Measurements from ENCODE around the gene AGBL3. TPM values are rescaled to one million over a fixed set of nuclear protein-coding genes. Genes with fewer than 3 reads are reported as not detected.
A peak's percentile ranks its signal among the peaks of the same experiment; 100 is the strongest.

Gene AGBL3
- total and polyA plus RNA-seq, 2 of the 8 experiments (the other 6 are each of a cell fraction or from before 2014, with no cell fraction given): 1.1 to 1.9 TPM

DNA sequence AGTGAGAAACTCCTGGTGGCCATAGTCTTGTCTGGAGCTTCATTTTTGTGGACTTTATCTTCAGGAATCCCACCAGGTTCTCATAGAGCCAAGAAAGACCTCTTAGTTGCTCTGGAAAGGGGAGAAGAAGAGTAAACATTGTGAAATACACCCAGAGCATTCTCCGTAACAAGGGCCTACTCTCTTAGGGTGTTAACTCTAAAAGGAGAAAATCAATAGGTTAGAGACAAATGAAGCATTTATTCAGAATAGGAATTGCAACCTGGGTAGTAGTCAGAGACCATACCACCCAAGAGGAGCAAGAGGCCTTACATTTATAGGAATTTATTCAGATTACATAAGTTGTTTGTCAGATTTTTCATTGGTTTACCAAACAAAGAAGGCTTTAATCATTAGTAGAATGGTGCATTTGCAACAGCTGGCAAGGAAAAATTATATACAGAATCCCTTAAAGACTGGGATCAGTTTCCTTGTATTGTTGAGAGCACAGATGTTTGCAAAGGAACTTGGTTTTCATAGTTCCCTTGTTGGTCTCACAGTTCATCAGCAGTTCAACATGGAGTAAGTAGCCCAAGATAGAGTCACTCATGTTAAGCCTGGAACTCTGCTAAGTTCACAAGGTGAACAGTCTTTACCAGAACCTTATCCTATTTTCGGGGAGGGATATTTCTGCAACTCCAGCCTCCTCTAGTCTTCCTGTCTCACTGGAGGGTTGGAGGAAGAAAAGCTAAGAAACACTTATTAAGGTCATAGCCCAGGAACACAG lies 108.3 kb downstream of the AGBL3 start:
- Histone ChIP-seq H2BK5ac (ENCODE audit: low read depth, low read length) (no peak overlapping the region), H2BK20ac (ENCODE audit: low read length) (no peak overlapping the region), H3K56ac (replicated peaks; ENCODE audit: insufficient read length, low read depth, low read length) (no peak overlapping the region), H2AK5ac (ENCODE audit: low read depth, low read length) (no peak overlapping the region), H3K23me2 (ENCODE audit: low read depth, low read length) (no peaks in the 10 kb centered on the region), H4K5ac (ENCODE audit: insufficient read length, low read depth, low read length) (no peak overlapping the region), H3K27ac (ENCODE audit: low read depth, low read length) (no peak overlapping the region), H2BK12ac (ENCODE audit: low read depth, low read length) (no peak overlapping the region), H2BK120ac (replicated peaks; ENCODE audit: low read depth, low read length) (no peak overlapping the region), H3K4ac (replicated peaks; ENCODE audit: insufficient read length, low read depth, low read length) (no peak overlapping the region), H3K4me2 (ENCODE audit: insufficient read depth in 1 of 2, low read depth in 2 of 2, low read length in 2 of 2) (no peak overlapping the region), H3K36me3 (ENCODE audit: control insufficient read depth in 2 of 4, insufficient read depth in 4 of 4, low read length in 3 of 4) (no peaks in the 10 kb centered on the region; a peak in 1 of 8 replicates), H2BK15ac (ENCODE audit: low read length) (no peak overlapping the region), H3K14ac (ENCODE audit: insufficient read length) (no peak overlapping the region), H3K23ac (ENCODE audit: insufficient read length) (no peak overlapping the region), H3K9me3 (ENCODE audit: insufficient read depth in 2 of 2, low read depth in 1 of 2, low read length in 1 of 2) (peaks cover 0 to 1% of the 10 kb centered on the region in 2 experiments; a peak in 1 of 4 replicates), H3K79me1 (ENCODE audit: low read depth, low read length) (no peaks in the 10 kb centered on the region), H3K18ac (ENCODE audit: extremely low read depth, low read length) (no peak overlapping the region), H3K27me3 (replicated peaks in 1 of 4; ENCODE audit: control insufficient read depth in 3 of 4, extremely low read depth in 1 of 4, insufficient read depth in 3 of 4, low read length in 3 of 4) (no peaks in the 10 kb centered on the region), H4K20me1 (replicated peaks in 1 of 2; ENCODE audit: control insufficient read depth in 1 of 2, insufficient read depth in 2 of 2, low read length in 2 of 2) (no peaks in the 10 kb centered on the region), H3K4me3 (ENCODE audit: extremely low read depth in 1 of 4, insufficient read depth in 2 of 4, low read depth in 3 of 4, low read length in 4 of 4) (no peak overlapping the region), H3K9ac (replicated peaks in 1 of 4; ENCODE audit: extremely low read depth in 1 of 4, low read depth in 3 of 4, low read length in 3 of 4) (no peak overlapping the region), H3K79me2 (ENCODE audit: control insufficient read depth in 1 of 2, insufficient read depth in 2 of 2, low read length in 2 of 2) (no peaks in the 10 kb centered on the region), H4K8ac (ENCODE audit: extremely low read depth, insufficient read depth, low read length) (no peak overlapping the region), H2AFZ (ENCODE audit: low read length) (0 out of 2 replicates have a peak overlapping the region, but pooled peaks have one; percentile 11), H4K91ac (replicated peaks; ENCODE audit: insufficient read length, low read length) (no peak overlapping the region), H3K4me1 (replicated peaks in 1 of 4; ENCODE audit: control insufficient read depth in 3 of 4, insufficient read depth in 4 of 4, low read length in 3 of 4) (no peaks in the 10 kb centered on the region)
- no peak for TF ChIP-seq RNF2 (IDR thresholded peaks at IDR 0.05; ENCODE audit: borderline replicate concordance, low read depth, low read length, missing control alignments, poor library complexity, severe bottlenecking)
- TF ChIP-seq CHD2 (IDR thresholded peaks at IDR 0.05; ENCODE audit: low read length): no peak
- DNase-seq (ENCODE audit: low read depth in 1 of 2, low spot score in 2 of 2) (no peak), FAIRE-seq (no peak)
- CTCF ChIA-PET (ENCODE audit: partially characterized antibody): interaction anchor here (0.6 kb wide), 1 partner anchor 96 kb away, joined by 3 read pairs; no protein-coding TSS in a partner anchor
- 71% methylated on average over 2 of the region's 2 CpGs; no CpG with 5 or more reads in 1 of the 2 experiments for WGBS, 2 experiments (ENCODE audit: extremely low coverage in 1 of 2, insufficient coverage in 1 of 2, insufficient read length in 1 of 2, insufficient replicate concordance in 2 of 2, low coverage in 1 of 2, low lambda C conversion rate in 2 of 2, missing lambda C conversion rate in 1 of 2)
- POLR2A ChIA-PET (ENCODE audit: partially characterized antibody): no interaction called here

Measured in H1 (cell line).